Activated effector memory CD4-positive, alpha-beta T cell treated with Interleukin-2 at 50 U/mL for 16 hours (primary cell): Measurements from ENCODE around the gene MYOF.

Experiments
- DNase-seq: peaks from one replicate; pipeline ENCODE4 v3.0.0-alpha.2; 2020

Gene MYOF

GRCh38 chr10:93280699-93281366, 201.3 kb downstream of the MYOF start:
- DNase-seq = no peak

GRCh38 chr10:93280121-93280698, 201.9 kb downstream of the MYOF start:
- no peak for DNase-seq

DNA sequence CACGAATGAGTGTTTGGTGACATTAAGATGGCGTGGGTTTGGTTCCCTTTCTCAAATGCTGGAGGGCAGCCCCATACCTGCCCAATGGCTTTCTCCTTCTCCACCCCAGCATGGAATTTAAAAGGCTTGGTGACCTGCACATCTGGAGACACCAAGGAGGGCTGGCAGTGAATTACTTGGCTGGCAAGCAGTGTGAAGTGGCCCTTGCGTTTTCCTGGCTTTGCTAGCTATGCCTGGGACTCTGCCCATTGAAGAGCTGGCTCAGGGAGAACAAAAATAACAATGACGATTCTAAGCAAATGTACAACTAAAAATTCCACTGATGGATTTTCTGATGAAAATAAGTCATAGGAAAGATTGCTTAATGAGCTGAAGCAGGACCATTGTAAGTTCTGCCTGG, 204.8 kb downstream of the MYOF start:
- no peak for DNase-seq

GRCh38 chr10:93274419-93274818, 207.7 kb downstream of the MYOF start:
- DNase-seq = no peak

DNA sequence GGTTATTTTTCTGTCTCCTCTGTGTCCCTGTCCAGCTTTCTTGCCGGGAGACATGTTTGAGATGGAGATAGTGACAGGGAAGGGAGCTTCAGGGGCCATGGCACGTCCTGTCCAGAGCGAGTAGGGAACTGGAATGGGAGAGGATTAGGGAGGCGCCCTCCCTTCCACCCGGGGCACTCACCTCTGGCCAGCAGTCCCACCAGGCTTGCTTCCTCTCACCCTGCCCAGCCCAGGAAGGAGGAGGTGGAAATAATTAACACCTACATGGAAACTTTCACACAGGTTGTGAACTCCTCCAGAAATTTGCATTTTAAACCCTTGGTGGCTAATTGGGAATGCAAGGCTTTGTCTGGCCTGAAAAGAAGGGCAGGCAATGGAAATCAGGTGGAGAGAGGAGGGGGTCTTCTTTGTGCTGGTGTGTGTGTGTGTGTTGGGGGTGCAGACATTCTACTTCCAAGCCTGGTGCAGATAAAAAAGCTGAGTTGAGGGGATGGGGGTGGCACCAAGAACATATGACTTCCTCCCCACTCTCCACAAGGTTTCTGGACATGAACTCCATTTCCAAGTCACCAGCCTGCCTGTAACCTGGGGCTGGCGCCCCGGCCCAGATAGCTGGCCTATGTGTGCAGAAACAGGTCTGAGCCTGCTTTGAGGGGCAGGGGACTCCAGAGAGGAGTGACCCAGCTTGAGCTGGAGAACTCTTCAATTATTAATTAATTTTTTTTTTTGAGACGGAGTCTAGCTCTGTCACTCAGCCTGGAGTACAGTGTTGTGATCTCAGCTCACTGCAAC, 209.1 kb downstream of the MYOF start:
- no peak for DNase-seq

DNA sequence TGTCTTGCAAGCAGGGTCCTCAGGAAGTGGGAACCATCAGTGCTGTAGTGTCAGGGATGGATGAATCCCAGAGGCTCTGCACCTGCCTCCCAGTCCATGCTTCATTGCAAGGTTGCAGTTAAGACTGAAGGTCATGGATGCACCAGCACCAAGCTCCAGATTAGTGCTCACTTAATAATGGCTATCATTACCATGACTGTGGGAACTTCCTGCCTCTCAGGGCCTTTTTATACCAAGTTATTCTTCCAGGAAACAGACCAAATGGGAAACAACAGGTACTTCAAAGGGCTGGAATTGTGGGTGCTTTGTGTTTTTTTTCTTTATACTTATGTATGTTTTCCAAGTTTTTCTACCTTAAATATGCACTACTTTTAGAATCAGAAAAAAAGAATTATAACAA, 210.8 kb downstream of the MYOF start:
- DNase-seq = no peak

GRCh38 chr10:93269281-93269680, 212.9 kb downstream of the MYOF start:
- DNase-seq = no peak

DNA sequence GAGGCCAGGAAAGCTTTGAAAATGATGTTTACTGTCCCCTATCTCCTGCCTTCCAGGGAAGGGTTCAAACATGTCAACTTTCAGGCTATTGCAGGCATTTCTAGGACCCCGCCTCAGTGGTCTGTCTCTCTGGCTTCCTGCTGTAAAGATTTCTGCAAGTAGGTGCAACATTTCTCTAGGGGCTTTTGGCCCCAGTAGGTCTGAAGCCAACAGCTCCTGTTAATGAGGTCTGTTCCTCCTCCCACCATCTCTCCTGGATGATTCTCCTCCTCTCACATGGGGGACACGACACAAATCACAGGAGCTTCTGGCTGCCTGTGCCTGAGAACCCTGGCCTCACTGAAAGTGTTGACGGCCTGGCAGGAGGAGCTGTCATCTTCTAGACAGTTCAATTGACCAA, 214.1 kb downstream of the MYOF start:
- no peak for DNase-seq

DNA sequence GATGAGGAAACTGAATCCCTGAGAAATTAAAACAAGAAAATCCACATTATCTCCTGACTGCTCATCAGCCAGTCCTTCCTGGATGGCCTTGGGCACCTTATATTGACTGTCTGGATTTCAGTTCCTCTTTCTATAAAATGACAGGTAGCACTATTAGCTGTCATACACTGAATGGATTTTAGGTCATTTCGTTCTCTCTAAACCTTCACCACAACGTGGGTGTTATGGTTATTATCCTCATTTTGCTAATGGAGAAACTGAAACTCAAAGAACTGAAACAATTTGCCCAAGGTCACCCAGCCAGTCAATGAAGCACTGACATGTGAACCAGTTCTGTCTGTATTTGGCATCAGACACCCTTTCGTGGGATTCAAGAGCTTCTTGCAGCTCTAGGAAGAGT, 214.6 kb downstream of the MYOF start:
- no peak for DNase-seq

DNA sequence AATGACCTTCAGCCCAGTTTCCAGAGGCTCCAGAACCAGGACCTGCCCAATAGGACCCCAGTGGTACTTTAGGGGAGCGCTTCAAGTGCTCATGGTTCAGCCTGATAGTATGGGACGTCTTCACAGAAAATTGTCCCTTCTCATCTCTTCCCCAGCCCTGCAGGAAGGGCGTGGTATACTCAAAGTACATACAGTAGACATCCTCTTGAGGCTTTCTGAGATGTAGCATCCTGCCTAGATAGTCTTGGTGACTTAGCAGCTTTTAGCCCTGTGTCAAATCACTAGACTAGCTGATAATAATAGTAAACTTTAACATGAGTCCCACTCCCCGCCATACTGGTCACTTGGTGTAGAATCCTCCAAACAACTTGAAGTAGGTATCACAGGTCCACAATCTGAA, 215.3 kb downstream of the MYOF start:
- DNase-seq = no peak

- DNase-seq = no peak
Observed at GRCh38 chr10:93261961-93262610, 220.0 kb downstream of the MYOF start.

- DNase-seq = no peak
Observed at GRCh38 chr10:93261089-93261488, 221.0 kb downstream of the MYOF start.

DNA sequence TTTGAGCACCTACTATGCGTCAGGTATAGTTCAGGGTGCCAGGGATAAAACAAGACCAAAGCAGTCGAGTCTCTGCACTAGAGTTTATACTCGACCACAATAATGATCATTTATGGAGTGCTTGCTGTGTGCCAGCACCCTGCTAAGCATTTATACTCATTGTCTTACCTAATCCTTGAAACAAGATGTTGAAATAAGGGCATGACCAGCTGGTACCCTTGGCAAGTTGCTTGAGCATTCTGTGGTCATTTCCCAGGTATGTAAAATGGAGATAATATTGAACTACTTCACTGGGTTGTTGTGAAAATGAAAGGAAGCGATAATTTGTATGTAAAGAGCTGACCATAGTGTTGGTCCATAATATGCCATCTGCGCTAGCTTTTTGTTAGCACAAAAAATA, 223.0 kb downstream of the MYOF start:
- no peak for DNase-seq
